ENCODE measurements around the gene KIF26A.

Gene KIF26A

DNA sequence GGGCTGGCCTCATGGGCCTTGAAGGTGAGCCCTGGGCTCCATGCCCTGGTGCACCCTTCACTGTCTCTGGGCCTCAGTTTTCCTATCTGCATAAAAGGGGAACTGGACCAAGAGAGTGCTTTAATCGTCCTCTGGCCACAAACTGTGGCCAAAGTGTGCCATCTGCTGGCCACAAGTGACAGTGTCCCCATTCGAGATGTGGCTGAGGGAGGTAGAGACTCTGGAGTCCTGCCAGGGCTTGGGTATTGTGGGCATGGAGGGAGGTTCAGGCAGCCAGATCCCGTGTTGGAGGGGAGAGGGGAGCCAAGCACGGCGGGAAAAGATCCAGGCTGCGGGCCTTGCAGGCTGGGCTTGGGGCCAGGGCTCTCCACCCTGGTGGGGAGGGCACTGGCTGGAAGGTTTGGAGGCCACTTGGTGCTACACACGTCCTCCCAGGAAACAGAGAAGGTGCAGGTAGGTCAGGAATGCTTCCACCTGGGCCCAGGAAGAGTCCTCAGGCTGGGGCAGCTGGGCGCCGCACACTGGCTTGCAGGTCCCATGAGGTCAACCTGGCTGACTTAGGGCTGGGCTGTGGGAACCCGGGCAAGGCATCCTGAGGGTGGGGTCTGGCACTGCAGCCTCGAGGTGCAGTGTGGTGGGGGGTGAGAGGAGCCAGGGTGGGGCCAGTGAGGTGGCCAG, 7.3 kb upstream of the KIF26A start:
- no peak for DNase-seq (ENCODE audit: low read depth in 2 of 2)

DNA sequence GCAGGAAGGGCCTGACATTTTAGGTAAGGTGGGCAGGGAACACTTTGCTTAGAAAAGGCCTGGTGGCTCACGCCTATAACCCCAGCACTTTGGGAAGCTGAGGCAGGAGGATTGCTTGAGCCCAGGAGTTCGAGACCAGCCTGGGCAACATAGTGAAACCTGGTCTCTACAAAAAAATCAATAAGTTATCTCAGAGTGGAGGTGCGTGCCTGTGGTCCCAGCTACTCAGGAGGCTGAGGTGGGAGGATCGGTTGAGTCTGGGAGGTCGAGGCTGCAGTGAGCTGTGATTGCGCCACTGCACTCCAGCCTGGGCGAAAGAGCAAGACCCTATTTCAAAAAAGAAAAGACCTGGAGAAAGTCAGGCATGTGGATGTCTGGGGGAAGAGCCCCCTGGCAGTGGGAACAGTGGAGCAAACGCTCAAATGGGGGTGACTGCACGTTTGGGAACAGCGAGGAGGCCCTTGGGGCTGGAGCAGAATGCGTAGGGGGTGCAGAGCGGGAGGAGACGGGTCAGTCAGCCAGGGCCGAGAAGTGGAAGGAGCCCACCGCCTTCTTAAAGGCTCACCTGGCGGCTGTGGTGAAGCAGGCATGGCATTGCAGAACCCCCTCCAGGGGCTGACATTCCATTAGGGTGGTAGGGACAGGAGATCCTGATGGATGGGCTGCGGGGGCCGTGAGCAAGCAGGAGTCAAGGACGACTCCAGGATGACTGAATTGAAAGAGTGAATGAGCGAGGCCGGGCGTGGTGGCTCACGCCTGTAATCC, 6.2 kb upstream of the KIF26A start:
- DNase-seq (ENCODE audit: low read depth in 2 of 2) = no peak

DNA sequence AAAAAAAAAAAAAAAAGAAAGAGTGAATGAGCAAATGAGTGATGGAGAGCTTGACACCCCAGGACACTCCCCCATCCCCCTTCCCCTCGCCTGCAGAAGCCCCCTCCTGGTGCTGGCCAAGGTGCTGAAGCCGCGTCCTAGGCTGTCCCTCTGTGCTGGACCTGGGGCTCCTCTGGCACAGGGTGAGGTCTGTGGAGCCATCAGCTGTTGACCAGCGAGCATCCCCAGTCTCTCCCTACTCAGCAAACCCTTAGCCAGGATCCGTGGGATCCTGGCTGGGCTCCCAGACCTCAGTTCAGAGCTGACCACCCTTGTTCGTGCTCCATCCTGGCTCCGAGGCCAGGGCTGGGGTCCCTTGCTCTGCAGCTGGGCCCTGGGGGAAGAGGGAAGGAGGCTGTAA, 5.4 kb upstream of the KIF26A start:
- DNase-seq (ENCODE audit: low read depth in 2 of 2) = no peak

DNA sequence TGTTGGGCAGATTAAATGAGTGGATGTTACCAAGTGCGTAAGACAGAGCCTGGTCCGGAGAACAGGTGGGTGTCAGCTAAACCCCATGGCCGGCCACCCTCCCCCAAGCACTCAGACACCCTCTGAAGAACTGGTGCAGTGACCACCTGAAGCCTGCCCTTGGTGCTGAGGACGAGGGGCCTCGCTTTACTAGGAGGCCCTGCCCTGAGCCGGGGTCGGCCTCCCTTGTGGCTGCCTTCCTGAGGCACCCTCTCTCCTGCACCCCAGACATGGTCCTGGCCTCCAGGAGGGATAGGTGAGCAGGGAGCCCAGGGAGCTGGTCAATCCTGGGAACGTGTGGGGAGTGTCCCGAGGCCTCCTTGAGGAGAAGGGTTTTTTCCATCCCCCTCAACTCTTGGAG, 4.9 kb upstream of the KIF26A start:
- DNase-seq (ENCODE audit: low read depth in 2 of 2) = no peak

DNA sequence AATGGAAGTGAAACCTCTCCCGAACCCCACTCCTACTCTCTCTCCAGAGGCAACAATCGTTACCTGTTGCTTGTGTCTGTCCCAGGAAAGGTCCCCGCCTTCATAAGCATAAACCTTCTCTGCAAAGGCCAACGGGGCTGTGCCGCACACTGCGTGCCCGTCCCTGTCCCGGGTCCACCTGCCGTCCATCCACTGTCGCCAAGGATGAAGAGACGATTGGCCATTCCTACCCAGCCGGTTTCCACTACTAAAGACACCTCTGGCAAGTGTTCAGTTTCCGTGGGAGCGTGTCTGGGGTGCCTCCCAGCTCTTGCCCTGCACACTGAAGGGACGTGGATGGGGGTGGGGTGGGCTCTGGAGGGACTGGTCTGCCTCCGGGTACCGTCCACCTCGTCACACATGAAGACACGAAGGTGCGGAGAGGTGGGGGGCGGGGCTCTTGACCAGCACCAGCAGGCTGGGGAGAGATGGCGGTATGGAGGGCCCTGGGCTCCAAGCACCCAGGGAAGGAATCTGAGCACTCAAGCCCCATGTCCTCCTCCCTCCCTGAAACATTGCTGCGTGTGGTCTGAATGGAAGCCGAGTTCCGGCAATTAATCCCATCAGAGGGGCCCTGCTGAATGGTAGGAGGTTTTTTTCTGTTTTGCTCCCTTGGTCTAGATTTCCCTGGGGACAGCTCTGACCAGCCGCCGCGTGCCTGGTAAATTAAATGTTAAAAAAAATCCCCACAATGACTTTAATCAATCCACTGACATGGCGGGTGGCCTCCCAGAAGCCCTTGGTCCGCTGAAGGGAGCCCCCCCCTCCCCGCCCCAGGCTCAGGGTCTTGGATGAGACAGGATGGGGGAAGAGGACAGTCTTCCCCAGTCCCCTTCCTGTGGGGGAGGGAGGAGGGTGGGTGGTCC, 4.1 kb upstream of the KIF26A start:
- DNase-seq (ENCODE audit: low read depth in 2 of 2) = no peak

DNA sequence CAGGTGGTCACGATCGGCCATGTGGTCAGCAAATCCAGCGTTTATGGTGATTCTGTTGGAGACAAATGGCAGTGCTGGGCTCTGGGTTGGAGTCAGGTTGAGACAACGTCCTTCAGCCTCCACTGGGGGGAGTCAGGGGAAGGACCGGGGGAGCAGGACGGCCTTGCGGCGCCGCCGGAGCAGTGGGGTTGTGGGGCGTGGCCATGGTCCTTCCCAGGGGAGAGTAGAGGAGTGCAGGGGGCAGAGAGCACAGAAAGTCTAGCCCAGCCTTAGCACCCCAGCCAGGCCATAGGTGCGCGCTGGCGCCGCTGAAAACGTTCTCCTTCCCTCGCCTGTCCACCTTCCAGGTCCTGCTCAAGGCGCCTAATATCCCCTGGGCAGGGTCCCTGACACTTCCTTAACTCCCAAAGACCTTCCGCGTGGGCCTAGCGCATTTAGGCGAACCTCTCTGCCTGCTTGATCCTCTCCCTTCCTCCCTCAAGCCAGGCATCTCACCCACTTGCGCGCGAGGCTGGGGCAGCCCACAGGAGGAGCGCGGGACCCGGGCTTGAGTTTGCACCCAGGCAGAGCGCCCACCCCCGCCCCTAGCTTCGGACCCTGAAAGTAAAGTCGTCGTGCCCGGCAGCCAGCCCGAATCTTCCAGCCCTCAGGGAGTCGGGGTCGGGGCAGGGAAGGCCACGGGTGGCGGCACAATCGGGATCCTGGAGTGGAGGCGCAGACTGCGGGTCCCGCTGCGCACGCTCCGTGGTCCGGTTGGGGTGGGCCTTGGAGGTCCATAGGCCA, 3.1 kb upstream of the KIF26A start:
- DNase-seq (ENCODE audit: low read depth in 2 of 2) = no peak

DNA sequence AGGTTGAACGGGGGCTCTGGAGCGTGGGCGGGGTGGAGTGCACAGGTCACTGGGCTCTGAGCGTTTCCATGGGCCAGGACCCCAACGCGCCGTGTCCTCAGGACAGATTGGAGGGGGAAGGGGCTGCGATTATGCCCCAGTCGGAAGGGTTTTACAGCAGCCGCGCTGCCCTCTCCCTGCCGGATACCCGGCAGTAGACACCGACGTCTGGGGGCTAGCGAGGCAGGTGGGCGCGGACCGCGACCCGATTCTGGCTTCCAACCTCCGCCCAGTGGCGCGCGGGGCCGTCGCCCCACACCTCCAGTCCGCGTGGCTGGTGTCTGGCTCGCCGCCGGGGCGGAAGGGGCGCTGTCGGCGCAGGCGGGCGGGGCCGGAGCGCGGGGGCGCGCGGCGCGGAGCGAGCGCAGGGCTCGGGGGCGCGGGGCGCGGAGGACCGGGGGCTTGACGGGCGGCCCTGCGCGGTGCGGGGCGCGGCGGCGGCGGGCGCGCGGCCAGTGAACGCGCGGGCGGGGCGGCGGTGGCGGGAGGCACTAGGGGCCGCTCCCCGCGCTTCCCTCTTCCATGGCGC, 2.4 kb upstream of the KIF26A start:
- no peak for DNase-seq (ENCODE audit: low read depth in 2 of 2)

DNA sequence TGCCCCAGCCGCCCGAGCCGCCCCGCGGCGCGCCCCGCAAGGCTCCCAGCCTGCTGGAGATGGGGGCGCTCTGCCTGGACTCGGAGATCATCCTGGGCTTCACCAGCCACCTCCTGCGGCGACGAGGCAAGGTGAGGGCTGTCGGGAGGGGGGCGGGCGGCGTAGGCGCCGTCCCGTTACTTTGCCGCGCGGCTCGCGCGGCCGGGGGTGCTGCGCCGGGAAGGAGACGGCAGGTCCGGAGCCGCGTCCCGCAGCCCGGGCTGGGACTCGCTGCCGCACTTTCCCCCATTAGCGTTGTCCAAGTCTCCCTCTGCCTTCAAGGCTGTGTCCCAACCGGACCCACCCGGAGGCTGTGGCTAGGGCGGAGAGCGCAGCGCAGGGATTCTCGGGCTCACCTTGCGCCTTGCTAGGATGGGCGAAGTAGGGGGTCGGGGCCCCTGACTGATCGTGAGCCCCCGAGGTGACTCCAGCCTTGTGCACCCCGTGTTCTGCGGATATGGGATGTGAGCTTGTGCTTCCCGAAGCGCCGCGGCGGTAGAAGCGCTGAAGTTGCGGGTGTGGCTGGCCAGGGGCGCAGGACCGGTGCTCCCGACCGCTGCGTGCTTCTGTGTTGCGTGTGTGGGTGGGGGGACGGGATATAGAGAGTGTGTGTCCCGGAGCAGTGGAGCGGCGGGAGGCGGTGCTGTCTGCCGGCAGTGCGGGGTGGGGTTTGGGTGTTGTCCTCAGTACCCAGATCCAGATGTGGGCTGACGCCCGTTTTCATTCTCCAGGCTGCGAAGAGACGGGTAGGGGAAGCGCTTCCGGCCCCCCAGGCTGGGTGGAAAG, 1.7 kb upstream of the KIF26A start:
- DNase-seq (ENCODE audit: low read depth in 2 of 2) = no peak

DNA sequence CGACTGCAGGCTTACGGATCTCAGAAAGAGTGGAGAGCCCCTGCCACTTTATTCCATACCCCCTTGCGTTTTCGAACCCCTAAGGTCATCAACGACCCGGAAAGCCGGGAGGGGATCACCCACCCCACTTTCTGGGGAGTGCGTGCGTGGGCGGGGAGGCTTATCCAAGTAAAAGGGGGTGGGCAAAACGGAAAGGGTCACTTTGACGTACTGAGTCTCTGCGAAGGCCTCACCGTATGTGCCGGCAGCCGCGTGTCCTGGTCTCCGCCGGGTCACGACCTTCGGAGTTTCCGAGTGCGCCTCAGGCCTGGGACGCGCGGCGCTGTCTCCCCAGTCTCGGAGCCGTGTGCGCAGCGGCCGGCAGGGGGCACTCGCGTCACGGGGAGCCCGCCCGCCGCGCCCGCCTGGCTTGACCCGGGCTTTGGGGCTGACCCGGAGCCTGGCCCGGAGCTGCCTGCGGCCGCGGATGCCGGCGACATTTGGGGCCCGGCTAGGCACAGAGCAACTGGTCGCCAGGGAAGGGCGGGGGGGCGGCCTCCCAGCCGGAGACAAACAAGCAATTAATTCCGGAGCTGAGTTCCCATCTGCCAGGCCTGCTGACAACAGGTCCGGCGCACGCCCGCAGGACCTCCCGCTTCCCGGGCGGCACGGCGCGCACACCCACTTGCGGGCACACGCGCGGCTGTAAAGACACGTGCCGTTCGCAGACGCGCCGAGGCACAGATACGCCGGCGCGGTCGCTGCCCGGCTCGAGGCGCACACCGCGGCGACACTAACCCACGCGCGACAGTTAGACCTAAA, 890 bp upstream of the KIF26A start:
- DNase-seq (ENCODE audit: low read depth in 2 of 2) = no peak

DNA sequence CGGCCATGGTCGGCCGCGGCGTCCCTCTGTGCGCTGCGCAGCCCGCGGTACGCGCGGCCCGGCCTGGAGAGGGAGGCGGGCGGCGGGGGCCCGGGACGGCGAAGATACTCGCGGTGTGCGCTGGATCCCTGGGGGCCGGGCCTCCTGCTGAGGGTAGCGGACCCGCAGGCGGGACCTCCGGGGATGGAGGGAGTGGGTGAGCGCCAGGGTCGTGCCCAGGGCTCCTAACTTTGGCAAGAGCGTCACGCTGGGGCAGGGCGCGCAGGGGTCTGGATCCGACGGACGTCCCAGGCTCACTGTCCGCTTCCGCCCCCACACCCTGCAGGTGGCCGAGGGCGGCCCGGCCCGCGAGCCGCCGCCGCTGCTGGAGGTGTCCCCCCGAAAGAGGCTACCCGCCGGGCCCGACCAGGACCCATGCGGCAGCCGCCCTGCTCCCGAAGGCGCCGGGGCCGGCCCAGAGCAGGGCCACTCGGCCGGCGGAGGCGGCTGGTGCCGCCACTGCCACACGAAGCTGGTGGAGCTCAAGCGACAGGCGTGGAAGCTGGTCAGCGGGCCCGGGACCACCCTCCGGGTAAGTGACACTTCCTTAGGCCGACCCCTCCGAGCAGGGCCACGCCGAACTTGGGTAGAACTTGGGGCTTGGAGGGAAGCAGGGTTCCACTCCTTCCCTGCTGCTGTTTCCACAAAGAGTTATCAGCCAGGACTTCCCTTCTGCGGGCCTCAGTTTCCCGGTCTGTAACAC, 502 bp downstream of the KIF26A start:
- no peak for DNase-seq (ENCODE audit: low read depth in 2 of 2)

DNA sequence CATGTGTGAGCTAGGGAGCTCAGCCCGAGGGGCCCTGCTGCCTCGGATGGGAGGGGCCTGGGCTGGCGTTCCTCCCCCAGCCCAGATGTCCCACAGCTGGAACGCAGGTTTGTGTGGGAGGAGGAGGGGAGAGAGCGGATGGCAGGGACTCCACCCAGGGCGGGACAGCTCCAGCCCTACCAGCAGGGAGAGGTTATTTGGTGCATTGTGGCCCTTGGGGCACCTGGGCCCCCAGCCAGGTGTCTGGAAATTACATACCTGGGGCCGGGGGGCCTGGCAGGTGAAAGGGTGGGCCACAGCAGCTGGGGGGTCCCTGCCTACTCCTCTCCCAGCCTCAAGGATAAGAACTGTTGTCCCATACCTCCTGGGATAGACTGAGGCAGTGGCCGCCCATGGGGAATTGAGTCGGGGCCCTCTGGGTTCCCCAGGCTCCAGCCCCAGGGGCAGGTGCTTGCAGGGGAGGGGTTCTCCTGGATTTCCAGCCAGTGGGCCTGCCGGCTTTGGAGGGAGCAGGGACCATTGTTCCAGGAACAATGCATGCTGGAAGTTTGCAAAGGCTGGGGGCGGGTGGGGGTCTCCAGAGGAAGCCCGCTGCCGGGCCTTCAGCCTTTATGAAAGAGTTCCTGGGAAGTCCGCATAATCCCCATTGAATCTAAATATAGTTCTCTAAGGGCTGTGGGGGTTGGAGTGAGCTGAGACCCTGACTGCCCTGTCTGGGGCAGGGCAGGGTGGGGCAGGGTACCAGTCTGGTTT, 1.2 kb downstream of the KIF26A start:
- DNase-seq (ENCODE audit: low read depth in 2 of 2) = no peak

DNA sequence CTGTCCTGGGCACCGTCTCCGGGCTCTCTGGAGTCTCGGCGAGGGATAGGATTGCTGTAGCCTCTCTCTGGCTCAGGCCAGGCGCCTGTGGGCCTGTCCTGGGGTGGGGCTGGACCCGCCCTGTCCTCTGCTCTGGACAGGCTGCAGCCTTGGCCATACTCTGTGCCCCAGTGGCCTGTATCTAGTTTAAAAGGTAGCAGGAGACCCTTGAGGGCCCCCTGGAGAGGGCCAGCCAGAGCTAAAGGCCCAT, 1.8 kb downstream of the KIF26A start:
- no peak for DNase-seq (ENCODE audit: low read depth in 2 of 2)

DNA sequence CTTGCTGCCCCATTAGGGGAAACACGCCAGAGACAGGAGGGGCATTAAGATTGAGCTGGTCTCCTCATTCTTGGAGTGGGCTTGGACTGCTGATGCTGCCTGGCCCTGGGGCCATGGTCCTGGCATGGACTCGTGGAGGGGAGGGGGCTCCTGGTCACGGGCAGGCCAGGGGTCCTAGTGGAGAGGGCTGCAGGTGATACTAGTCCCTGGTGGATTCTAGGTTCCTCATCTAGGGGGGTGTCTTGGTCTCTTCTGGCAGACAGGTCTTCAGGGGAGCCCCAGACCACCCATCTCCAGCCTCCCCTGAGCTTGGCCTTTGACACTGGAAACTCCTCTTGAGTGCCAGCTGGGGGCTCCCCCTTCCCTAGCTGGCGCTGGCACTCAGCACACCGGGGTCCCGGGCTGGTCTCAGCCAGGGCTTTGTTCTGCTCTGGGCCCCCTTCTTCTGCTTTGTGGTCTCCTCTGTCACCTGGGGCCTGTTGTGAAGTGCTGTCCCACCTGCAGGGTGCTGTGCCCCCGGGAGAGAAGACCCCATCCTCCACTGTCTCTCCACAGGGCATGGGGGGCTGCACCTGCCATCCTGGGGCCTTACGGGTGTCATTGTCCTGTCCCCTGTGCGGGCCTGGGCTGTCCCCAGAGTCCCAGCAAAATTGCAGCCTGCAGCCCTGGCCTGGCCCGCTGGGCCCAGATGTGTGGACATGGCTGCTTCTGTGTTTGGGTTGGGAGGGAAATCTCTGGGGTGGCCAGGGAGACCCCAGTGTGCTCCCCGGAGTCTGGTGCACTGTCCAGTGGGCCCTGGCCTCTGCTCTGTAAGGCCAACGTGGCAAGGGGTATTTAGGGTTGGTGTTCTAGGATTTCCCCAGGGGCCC, 2.3 kb downstream of the KIF26A start:
- DNase-seq (ENCODE audit: low read depth in 2 of 2) = no peak

DNA sequence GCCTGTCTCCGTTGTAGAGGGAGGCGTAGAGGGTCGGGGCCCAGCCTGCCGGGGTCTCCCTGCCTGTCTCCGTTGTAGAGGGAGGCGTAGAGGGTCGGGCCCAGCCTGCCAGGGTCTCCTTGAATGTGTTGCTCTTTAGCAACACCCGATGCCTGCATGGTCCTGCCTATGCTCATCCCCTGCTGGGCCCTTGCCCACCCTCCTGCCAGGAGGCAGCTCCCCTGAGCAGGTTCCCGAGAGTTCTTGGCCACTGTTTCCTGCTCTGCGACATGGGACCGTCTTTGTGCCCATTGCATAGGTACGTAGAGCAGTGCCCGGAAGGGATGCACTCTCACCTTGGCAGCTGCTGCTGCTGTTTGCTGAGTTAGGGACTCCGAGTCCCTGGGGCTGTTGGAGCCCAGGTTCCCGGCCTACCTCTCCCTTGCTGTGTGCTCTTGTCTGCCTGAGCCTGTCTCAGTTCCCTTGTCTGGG, 3.3 kb downstream of the KIF26A start:
- no peak for DNase-seq (ENCODE audit: low read depth in 2 of 2)

DNA sequence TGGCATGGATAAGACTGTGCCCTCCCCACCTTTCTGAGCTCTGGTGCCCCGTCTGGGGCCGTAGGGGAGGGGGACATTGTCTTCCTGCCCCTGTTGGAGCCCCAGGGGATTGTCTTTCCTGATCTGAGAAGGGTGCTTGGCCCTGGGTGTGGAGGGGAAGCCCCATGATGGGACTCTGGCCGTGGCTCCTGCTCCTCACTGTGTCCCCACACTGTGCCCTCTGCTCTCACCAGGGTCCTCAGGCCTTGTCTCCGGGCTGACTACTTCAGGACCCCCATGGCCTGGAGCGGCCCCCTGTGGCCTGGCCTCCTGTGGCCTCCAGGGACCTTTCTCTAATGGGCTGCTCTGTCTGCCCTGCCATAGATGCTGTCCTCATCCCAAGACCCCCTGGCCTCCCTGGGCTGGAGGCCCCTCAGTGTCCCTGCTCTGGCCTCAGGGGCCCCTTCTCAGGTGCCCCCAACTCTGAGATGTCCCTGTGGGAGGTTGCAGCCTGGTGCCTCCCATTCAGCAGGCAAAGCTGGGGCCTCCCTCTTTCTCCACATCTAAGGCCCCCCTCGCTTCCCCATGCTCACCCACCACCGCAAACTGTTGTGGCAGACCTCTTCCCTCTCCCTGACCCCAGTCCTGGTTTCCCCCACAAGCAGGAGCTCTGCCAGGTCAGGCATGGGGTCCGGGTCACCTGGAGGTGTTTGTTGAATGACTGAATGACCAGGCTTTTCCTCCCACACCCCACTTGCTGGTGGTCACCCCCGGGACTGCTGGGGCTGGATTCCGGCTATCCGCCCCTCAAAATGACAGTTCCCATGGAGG, 4.0 kb downstream of the KIF26A start:
- no peak for DNase-seq (ENCODE audit: low read depth in 2 of 2)

DNA sequence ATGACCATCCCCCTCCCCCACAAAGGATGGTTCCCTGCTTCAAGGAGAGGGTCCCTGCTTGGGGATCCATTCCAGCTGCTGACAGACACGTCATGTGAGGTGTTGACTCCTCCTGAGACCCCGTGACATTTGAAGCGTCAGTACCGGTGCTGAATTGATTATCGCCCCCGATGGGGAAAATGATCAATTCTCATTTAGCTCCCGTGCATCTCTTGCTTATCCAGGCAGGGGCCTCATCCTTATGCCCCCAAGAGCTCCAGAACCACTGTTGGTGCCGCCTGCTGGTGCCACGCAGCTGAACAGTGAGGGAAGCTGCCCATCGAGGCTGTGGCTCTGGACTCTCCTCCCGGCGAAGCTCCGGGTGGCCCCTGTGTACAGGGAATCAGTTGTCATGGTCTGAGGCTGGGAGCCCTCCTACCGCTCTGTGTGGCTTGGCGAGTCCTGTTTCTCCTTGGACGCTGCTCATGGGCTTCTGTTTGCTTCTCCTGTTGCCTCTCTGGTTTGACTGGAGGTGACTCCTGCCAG, 4.6 kb downstream of the KIF26A start:
- no peak for DNase-seq (ENCODE audit: low read depth in 2 of 2)
